OCI-LY3 (cell line): ENCODE measurements around the gene PRDM5.

Experiments used
- CTCF ChIP-seq: fragments of 200-600, 300-600 bp; sonication (generic); IDR thresholded peaks from 2 replicates; pipeline ENCODE4 v1.5.1; 2014; ENCODE audit warnings: antibody characterized with exemption, low read length, low read depth
- EZH2phosphoT487 ChIP-seq: fragments of 200-600 bp; shearing (Covaris generic); IDR thresholded peaks from 2 replicates; pipeline ENCODE4 v1.6.1; 2018; ENCODE audit warnings: antibody characterized with exemption, mixed run types, low read depth

- TF ChIP-seq CTCF (no peak), EZH2phosphoT487 (no peak)
These were observed 7.2 kb downstream of the PRDM5 start for GRCh38 chr4:120915336-120915735.
